ENCODE measurements around the gene TXNRD2. TPM values are rescaled to one million over a fixed set of nuclear protein-coding genes. Genes with fewer than 3 reads are reported as not detected.

Gene TXNRD2
- total RNA-seq, 1 donor from 2014 or later, result 50.4 TPM

GRCh38 chr22:19844377-19845053 is 97.1 kb downstream of the TXNRD2 start:
- Histone ChIP-seq H3K36me3 (ENCODE audit: control insufficient read depth, insufficient read depth, low read length) (no peaks in the 10 kb centered on the region), H3K27me3 (ENCODE audit: control insufficient read depth, insufficient read depth, low read length) (no peaks in the 10 kb centered on the region), H3K4me3 (ENCODE audit: low read depth, low read length) (no peak overlapping the region)
- no peak for DNase-seq (ENCODE audit: low read depth)
- TF ChIP-seq CTCF (IDR thresholded peaks at IDR 0.05; ENCODE audit: insufficient read depth, low read length, poor library complexity, severe bottlenecking), result no peak

GRCh38 chr22:19843857-19844376 is 97.7 kb downstream of the TXNRD2 start:
- TF ChIP-seq CTCF (IDR thresholded peaks at IDR 0.05; ENCODE audit: insufficient read depth, low read length, poor library complexity, severe bottlenecking), result no peak
- Histone ChIP-seq H3K36me3 (ENCODE audit: control insufficient read depth, insufficient read depth, low read length) (no peaks in the 10 kb centered on the region), H3K4me3 (ENCODE audit: low read depth, low read length) (no peak overlapping the region), H3K27me3 (ENCODE audit: control insufficient read depth, insufficient read depth, low read length) (no peaks in the 10 kb centered on the region)
- no peak for DNase-seq (ENCODE audit: low read depth)

- no peak overlapping the region for H3K4me3 ChIP-seq (ENCODE audit: low read depth, low read length)
- H3K27me3 ChIP-seq (ENCODE audit: control insufficient read depth, insufficient read depth, low read length), result no peaks in the 10 kb centered on the region
- H3K36me3 ChIP-seq (ENCODE audit: control insufficient read depth, insufficient read depth, low read length), result no peaks in the 10 kb centered on the region
- TF ChIP-seq CTCF (IDR thresholded peaks at IDR 0.05; ENCODE audit: insufficient read depth, low read length, poor library complexity, severe bottlenecking), result no peak
- no peak for DNase-seq (ENCODE audit: low read depth)
Observed at GRCh38 chr22:19843107-19843856, 98.3 kb downstream of the TXNRD2 start.

- H3K27me3 ChIP-seq (ENCODE audit: control insufficient read depth, insufficient read depth, low read length), result no peaks in the 10 kb centered on the region
- no peak overlapping the region for H3K4me3 ChIP-seq (ENCODE audit: low read depth, low read length)
- no peak for DNase-seq (ENCODE audit: low read depth)
- no peak for TF ChIP-seq CTCF (IDR thresholded peaks at IDR 0.05; ENCODE audit: insufficient read depth, low read length, poor library complexity, severe bottlenecking)
- H3K36me3 ChIP-seq (ENCODE audit: control insufficient read depth, insufficient read depth, low read length), result no peaks in the 10 kb centered on the region
Observed at GRCh38 chr22:19842393-19843106, 99.1 kb downstream of the TXNRD2 start.

- no peak for DNase-seq (ENCODE audit: low read depth)
- H3K27me3 ChIP-seq (ENCODE audit: control insufficient read depth, insufficient read depth, low read length), result no peaks in the 10 kb centered on the region
- H3K36me3 ChIP-seq (ENCODE audit: control insufficient read depth, insufficient read depth, low read length), result no peaks in the 10 kb centered on the region
- no peak for TF ChIP-seq CTCF (IDR thresholded peaks at IDR 0.05; ENCODE audit: insufficient read depth, low read length, poor library complexity, severe bottlenecking)
- no peak overlapping the region for H3K4me3 ChIP-seq (ENCODE audit: low read depth, low read length)
Observed at GRCh38 chr22:19841641-19842392, 99.8 kb downstream of the TXNRD2 start.
